Epithelial cell of proximal tubule (primary cell): ENCODE results near the gene ATP8A2. TPM values are rescaled to one million over a fixed set of nuclear protein-coding genes. Genes with fewer than 3 reads are reported as not detected.
"Not testable (repeated sequence)": the region's sequence is repeated elsewhere in the genome, so short reads cannot be mapped to it uniquely, and the experiment has no call there.

Experiments used
- DNase-seq: peaks from one replicate; pipeline ENCODE4 v3.0.0-alpha.2; 2011; ENCODE audit warnings: low read depth
- H3K4me3 ChIP-seq: 2 replicates; pipeline ENCODE4 v1.5.1; 2011; ENCODE audit warnings: low read depth, mild to moderate bottlenecking, low read length
- CTCF ChIP-seq: conservative IDR thresholded peaks from 2 replicates; pipeline ENCODE4 v1.5.1; 2012; ENCODE audit warnings: low read depth, mild to moderate bottlenecking, low read length
- total RNA-seq: library from RNA; depleted of rRNA; stranded (reverse); fragments of >200 nt; gene quantifications from 2 replicates; pipeline ENCODE4 v1.2.3, GENCODE V29; 2015

Gene ATP8A2
- total RNA-seq, 1 donor from 2014 or later, result 2.2 TPM

- no peak for TF ChIP-seq CTCF
- DNase-seq, result no peak
- no peak overlapping the region for H3K4me3 ChIP-seq
Observed at GRCh38 chr13:25945596-25945995, 573.8 kb downstream of the ATP8A2 start.

- no peak for DNase-seq
- TF ChIP-seq CTCF, result no peak
- no peak overlapping the region for H3K4me3 ChIP-seq
Observed at GRCh38 chr13:25946321-25946720, 574.5 kb downstream of the ATP8A2 start.

GRCh38 chr13:25948910-25949309, 577.1 kb downstream of the ATP8A2 start:
- DNase-seq, result no peak
- H3K4me3 ChIP-seq, result no peak overlapping the region
- no peak for TF ChIP-seq CTCF

- H3K4me3 ChIP-seq, result no peak overlapping the region
- TF ChIP-seq CTCF, result no peak
Observed at GRCh38 chr13:25951831-25952230, 580.1 kb downstream of the ATP8A2 start.

GRCh38 chr13:25954080-25954479, 582.3 kb downstream of the ATP8A2 start:
- DNase-seq, H3K4me3 ChIP-seq: not testable (repeated sequence)

More at GRCh38 chr13:25951831-25952230, 580.1 kb downstream of the ATP8A2 start:
- DNase-seq, result no peak

- not testable (repeated sequence) for DNase-seq, H3K4me3 ChIP-seq
Observed at GRCh38 chr13:25954943-25955342, 583.2 kb downstream of the ATP8A2 start.

- no peak for DNase-seq
- no peak for TF ChIP-seq CTCF
- H3K4me3 ChIP-seq, result no peak overlapping the region
Observed at GRCh38 chr13:25958986-25959385, 587.2 kb downstream of the ATP8A2 start.

- no peak for TF ChIP-seq CTCF
- no peak overlapping the region for H3K4me3 ChIP-seq
- no peak for DNase-seq
Observed at GRCh38 chr13:25961294-25961693, 589.5 kb downstream of the ATP8A2 start.
